ENCODE measurements around the gene PIP5K1B. TPM values are rescaled to one million over a fixed set of nuclear protein-coding genes. Genes with fewer than 3 reads are reported as not detected.

PIP5K1B gene
- total and polyA plus RNA-seq, 2 donors (not counting 3 experiments of a cell fraction or from before 2014, with no cell fraction given) = 0.27 TPM; not detected in 1

GRCh38 chr9:68834931-68835520 lies 130.0 kb downstream of the PIP5K1B start:
- CTCF ChIA-PET = no interaction called here
- no peaks in the 10 kb centered on the region for H3K4me1 ChIP-seq (ENCODE audit: control insufficient read depth, extremely low read depth, insufficient read depth, low read length)
- no peaks in the 10 kb centered on the region for H3K9me1 ChIP-seq (replicated peaks; ENCODE audit: control insufficient read depth, extremely low read depth, insufficient read depth, low read length)
- no peaks in the 10 kb centered on the region for H3K9me3 ChIP-seq (replicated peaks; ENCODE audit: control insufficient read depth, insufficient read depth, low read length)
- no peaks in the 10 kb centered on the region for H3K79me2 ChIP-seq (ENCODE audit: control insufficient read depth, insufficient read depth, low read length)
- no peak overlapping the region for H3K4me2 ChIP-seq (ENCODE audit: insufficient read depth, low read length)
- intact Hi-C loops (cut with micrococcal nuclease) (loop anchor here (5.0 kb wide), 2 partner anchors 43 to 267 kb away; no protein-coding TSS in a partner anchor), dilution Hi-C loops (cut with MboI; ENCODE audit: extremely low pct_ligation_motif_present, low sequenced_read_pairs) (no loop called here)
- no peak overlapping the region for H2AFZ ChIP-seq (ENCODE audit: low read depth, low read length)
- no peaks in the 10 kb centered on the region for H4K20me1 ChIP-seq (replicated peaks; ENCODE audit: control insufficient read depth, extremely low read depth, insufficient read depth, low read length)
- no peaks in the 10 kb centered on the region for H3K36me3 ChIP-seq (ENCODE audit: control insufficient read depth in 2 of 2, extremely low read depth in 1 of 2, insufficient read depth in 2 of 2, low read length in 2 of 2)
- no TSS peak for BruUV-seq (replicated peaks)
- POLR2A ChIA-PET = no interaction called here
- no peak overlapping the region for H3K9ac ChIP-seq (replicated peaks; ENCODE audit: extremely low read depth, insufficient read depth, low read length)
- H3K4me3 ChIP-seq (replicated peaks in 1 of 3; ENCODE audit: insufficient read depth in 1 of 3, low read depth in 1 of 3, low read length in 3 of 3) = no peak overlapping the region
- no peak overlapping the region for H3K27ac ChIP-seq (ENCODE audit: insufficient read depth, low read depth, low read length)
- H3K27me3 ChIP-seq (ENCODE audit: control insufficient read depth in 2 of 2, insufficient read depth in 2 of 2, low read length in 2 of 2) = no peaks in the 10 kb centered on the region
- TF ChIP-seq POLR2AphosphoS5 (IDR thresholded peaks at IDR 0.05; ENCODE audit: insufficient read depth, low read depth, low read length) = no peak
- no peak for TF ChIP-seq MYC (IDR thresholded peaks at IDR 0.05; ENCODE audit: low read depth, low read length)
- TF ChIP-seq JUN (IDR thresholded peaks at IDR 0.05; ENCODE audit: borderline replicate concordance, insufficient read depth, insufficient read length, low read depth) = no peak
- no peak for TF ChIP-seq GATA2 (IDR thresholded peaks at IDR 0.05; ENCODE audit: insufficient read depth, insufficient read length, low read depth, low read length)
- no peak for TF ChIP-seq CTCF (IDR thresholded peaks at IDR 0.05; ENCODE audit: extremely low read depth in 1 of 2, insufficient read depth in 1 of 2, low read depth in 1 of 2, low read length in 2 of 2)
- no peak for TF ChIP-seq POLR2A (IDR thresholded peaks at IDR 0.05; ENCODE audit: low read depth, low read length)
- no peak for TF ChIP-seq EZH2 (IDR thresholded peaks at IDR 0.05; ENCODE audit: borderline replicate concordance, low read depth, low read length, severe bottlenecking)
- no peak for TF ChIP-seq MAX (IDR thresholded peaks at IDR 0.05; ENCODE audit: insufficient read depth, insufficient read length)
- TF ChIP-seq FOS (IDR thresholded peaks at IDR 0.05; ENCODE audit: borderline replicate concordance, insufficient read depth, low read length) = no peak
- DNase-seq (ENCODE audit: low read depth, low spot score) (no peak), FAIRE-seq (no peak)
